ENCODE results near the gene KLRG1.

DNA sequence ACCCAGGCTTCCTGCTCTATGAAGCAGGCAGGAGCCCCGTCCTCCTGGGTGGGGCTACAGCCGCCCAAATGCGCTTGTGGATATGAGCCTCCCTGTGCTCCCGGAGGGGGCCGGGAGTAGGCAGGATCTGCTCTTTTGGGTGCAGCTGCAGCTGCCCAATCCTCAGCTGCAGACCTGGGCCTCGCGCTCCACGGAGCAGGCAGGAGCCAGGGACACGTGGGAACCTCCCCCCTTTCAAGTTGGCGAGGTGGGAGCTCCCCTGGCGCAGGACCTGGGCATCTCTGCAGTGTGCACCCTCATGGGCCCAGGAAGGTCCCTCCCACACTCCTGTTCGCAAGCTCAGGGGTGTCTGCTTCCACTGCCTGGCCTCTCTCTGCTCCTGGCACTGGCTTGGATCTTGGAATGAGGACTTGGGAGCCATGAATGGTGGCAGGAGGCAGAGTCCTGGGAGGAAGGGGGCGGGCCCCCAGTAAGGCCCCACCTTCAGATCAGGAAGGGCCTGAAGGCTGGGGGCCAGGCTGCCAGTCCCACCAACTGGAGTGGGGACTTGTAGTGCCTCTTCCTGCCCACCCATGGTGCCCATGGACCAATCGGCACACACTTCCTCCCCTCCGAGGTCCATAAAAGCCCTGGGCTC is 61.3 kb downstream of the KLRG1 start:
- no peak for TF ChIP-seq EZH2phosphoT487 (conservative IDR thresholded peaks at IDR 0.05; ENCODE audit: low read length)
- TF ChIP-seq, protein P1, sequence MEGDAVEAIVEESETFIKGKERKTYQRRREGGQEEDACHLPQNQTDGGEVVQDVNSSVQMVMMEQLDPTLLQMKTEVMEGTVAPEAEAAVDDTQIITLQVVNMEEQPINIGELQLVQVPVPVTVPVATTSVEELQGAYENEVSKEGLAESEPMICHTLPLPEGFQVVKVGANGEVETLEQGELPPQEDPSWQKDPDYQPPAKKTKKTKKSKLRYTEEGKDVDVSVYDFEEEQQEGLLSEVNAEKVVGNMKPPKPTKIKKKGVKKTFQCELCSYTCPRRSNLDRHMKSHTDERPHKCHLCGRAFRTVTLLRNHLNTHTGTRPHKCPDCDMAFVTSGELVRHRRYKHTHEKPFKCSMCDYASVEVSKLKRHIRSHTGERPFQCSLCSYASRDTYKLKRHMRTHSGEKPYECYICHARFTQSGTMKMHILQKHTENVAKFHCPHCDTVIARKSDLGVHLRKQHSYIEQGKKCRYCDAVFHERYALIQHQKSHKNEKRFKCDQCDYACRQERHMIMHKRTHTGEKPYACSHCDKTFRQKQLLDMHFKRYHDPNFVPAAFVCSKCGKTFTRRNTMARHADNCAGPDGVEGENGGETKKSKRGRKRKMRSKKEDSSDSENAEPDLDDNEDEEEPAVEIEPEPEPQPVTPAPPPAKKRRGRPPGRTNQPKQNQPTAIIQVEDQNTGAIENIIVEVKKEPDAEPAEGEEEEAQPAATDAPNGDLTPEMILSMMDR (IDR thresholded peaks at IDR 0.05; ENCODE audit: insufficient read depth, low read length, poor library complexity, severe bottlenecking), result no peak
